Activated CD4-positive, alpha-beta T cell treated with anti-CD3 and anti-CD28 coated beads, Interleukin-2, amount 50 U/mL, for 48 hours (primary cell): Measurements from ENCODE around the gene CPTP.
A peak's percentile ranks its signal among the peaks of the same experiment; 100 is the strongest.

Source experiments
- DNase-seq, 2 experiments: peaks; one replicate each; pipeline ENCODE4 v3.0.0-alpha.2; 2020

Gene CPTP

GRCh38 chr1:1370771-1371300 is 46.2 kb downstream of the CPTP start:
- no peak for DNase-seq

DNA sequence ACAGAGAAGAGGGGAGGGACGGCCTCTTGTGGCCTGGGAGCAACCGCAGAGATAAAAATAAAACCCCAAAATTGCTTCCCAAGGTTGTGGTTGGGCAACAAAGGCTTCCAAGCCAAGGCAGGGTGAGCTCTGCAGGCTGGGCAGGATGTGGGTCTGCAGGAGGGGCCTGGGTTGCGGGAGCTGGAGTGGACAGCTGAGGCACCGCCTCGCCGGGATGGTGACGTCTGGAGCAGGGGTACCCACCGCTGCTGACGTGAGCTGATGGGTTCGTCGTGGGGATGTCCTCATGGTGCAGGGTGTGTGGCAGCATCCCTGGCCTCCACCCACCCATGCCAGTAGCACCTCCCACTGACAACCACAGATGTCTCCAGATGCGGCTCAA is 46.8 kb downstream of the CPTP start:
- DNase-seq: peak in 1 of 2 experiments; percentile 44

- DNase-seq: peak; percentile 86 to 89
Measured at GRCh38 chr1:1371746-1372711, 47.4 kb downstream of the CPTP start.

- DNase-seq: no peak
Measured at GRCh38 chr1:1373051-1373814, 48.6 kb downstream of the CPTP start.

DNA sequence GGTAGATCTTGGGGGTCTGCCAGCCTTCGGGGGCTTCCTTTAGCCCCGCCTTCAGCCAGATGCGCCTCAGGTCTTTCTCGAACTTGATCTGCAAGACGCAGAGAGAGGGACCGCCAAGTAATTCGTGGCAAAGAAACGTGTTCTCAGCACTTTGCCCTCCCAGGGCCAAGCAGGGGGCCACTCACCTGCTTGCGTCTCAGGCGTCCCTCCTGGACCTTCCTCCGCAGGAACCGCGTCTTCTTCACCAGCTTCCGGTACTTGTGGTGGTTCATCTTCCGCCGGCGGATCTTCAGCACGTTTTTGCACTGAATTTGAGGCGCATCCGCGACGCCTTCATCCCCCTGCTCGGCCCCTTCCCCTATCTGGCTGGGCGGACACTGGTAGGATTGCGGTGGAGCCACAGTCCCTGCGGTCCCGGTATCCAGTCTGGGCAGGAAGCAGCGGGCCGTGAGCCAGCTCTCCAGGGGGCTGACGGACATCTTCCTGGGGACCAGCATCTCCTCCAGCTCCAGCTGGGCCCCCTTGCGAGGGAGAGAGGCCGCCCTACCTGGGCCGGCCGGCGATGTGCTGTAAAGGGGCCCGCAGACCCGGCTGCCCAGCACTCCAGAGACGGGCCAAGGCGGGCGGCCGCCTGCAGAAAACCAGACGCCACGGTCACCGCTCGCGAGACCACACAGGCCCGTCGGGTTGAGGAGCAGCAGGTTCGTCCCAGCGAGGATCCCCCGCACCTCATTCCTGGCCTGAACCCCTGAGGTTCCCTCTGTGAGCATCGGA is 49.4 kb downstream of the CPTP start:
- no peak for DNase-seq

DNA sequence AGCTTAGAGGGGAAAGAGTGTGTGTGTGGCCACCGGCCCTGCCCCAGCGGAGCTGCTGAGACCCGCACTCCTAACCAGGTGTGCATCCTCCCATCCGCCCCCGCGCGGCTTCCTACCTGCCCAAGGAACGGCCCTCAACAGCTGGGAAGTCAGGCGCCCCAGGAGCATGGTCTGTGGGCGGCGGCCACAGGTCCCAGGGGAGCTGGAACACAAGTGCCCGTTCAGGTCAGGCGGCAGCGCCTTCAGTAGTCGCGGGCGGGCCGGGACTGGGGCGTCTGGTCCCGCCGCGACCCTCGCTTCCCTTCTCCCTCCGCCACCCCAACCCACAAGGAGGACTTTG is 50.0 kb downstream of the CPTP start:
- peak in 1 of 2 experiments; percentile 28 for DNase-seq

GRCh38 chr1:1374929-1375662 is 50.5 kb downstream of the CPTP start, which contains the start of gene AURKAIP1:
TSS of gene AURKAIP1 (minus strand) at chr1:1375207. CDS start at chr1:1374756, 451 bp downstream.
- peak; percentile 93 to 96 for DNase-seq

- no peak for DNase-seq
Measured at GRCh38 chr1:1376551-1377226, 52.1 kb downstream of the CPTP start.

- no peak for DNase-seq
Measured at GRCh38 chr1:1377540-1378205, 53.1 kb downstream of the CPTP start.
